A549 (cell line): ENCODE results near the gene EPS8L2. TPM values are rescaled to one million over a fixed set of nuclear protein-coding genes. Genes with fewer than 3 reads are reported as not detected.

Source experiments
- ATAC-seq, 2 experiments: fragments of 200-7000 bp in 1 of 2; fragments of >200 bp in 1 of 2; cut with Nextera tagmentation in 1 of 2; cut with Tn5 transposase in 1 of 2; 3 replicates each; pipeline versions ENCODE4 v1.8.0 to v1.9.1; 2018 to 2020; ENCODE audit warnings: mild to moderate bottlenecking in 1 of 2, moderate library complexity in 1 of 2
- CTCF ChIA-PET: fragments of 300-600 bp; sonication (Branson Sonifier 250); formaldehyde crosslinking; extraction: SDS; loops from one replicate; lab custom pipeline; 2021; ENCODE audit warnings: antibody characterized with exemption, inconsistent platforms; lab: Yijun Ruan, JAX
- POLR2A ChIA-PET: fragments of 350-600 bp; formaldehyde crosslinking; extraction: SDS; loops from one replicate; lab custom pipeline; 2021; ENCODE audit warnings: antibody characterized with exemption, inconsistent platforms; lab: Yijun Ruan, JAX
- DNase-seq, 2 experiments: peaks; one replicate each; pipeline versions ENCODE4 v3.0.0 to v3.0.0-alpha.2; 2011 to 2016; ENCODE audit warnings: low read depth in 1 of 2, low spot score in 1 of 2
- FAIRE-seq: peaks from 2 replicates; lab custom pipeline; 2011; peaks lifted over from hg19 to GRCh38; lab: Jason Lieb, UNC
- H3K27ac ChIP-seq, 2 experiments: fragments of >200 bp; sonication (Bioruptor Twin); formaldehyde crosslinking; 3 replicates each; pipeline ENCODE4 v1.5.1; 2016 to 2017
- H3K4me1 ChIP-seq: fragments of >200 bp; sonication (Bioruptor Twin); formaldehyde crosslinking; 3 replicates; pipeline ENCODE4 v1.6.1; 2016
- H3K4me2 ChIP-seq: fragments of >200 bp; sonication (Bioruptor Twin); formaldehyde crosslinking; 3 replicates; pipeline ENCODE4 v1.6.1; 2016
- H3K4me3 ChIP-seq: fragments of >200 bp; sonication (Bioruptor Twin); formaldehyde crosslinking; 3 replicates; pipeline ENCODE4 v1.5.1; 2016
- H3K9me3 ChIP-seq: fragments of >200 bp; sonication (Bioruptor Twin); formaldehyde crosslinking; 3 replicates; pipeline ENCODE4 v1.6.1; 2016
- ATOH8 ChIP-seq: fragments of 250-450 bp; sonication (Bioruptor Pico); IDR thresholded peaks from 2 replicates; pipeline ENCODE4 v1.5.0; 2020; ENCODE audit warnings: low read depth, mild to moderate bottlenecking, moderate library complexity
- BHLHE40 ChIP-seq: IDR thresholded peaks from 2 replicates; pipeline ENCODE4 v1.6.1; 2012; ENCODE audit warnings: low read depth, low read length, inconsistent platforms
- CBX2 ChIP-seq: fragments of 200-600 bp; sonication (generic); IDR thresholded peaks from 2 replicates; pipeline ENCODE4 v1.6.1; 2016; ENCODE audit warnings: low read depth, mild to moderate bottlenecking, borderline replicate concordance
- CEBPB ChIP-seq, 2 experiments: fragments of >200 bp in 1 of 2; sonication (Bioruptor Twin) in 1 of 2; formaldehyde crosslinking in 1 of 2; IDR thresholded peaks; 2 replicates each; pipeline ENCODE4 v1.6.1; 2012 to 2016
- CHD2 ChIP-seq: fragments of 150-350 bp; IDR thresholded peaks from 2 replicates; pipeline ENCODE4 v1.6.1; 2014; ENCODE audit warnings: low read length; ENCODE audit not compliant: partially characterized antibody
- EP300 ChIP-seq, 2 experiments: fragments of >200 bp; sonication (Bioruptor Twin); formaldehyde crosslinking; IDR thresholded peaks; 2 replicates in 1 of 2; 3 replicates in 1 of 2; pipeline ENCODE4 v1.6.1; 2016 to 2017
- GATA3 ChIP-seq: IDR thresholded peaks from 2 replicates; pipeline ENCODE4 v1.6.1; 2012; ENCODE audit warnings: borderline replicate concordance
- HDAC2 ChIP-seq: fragments of 200-600 bp; sonication (generic); IDR thresholded peaks from 2 replicates; pipeline ENCODE4 v1.6.1; 2016
- HES2 ChIP-seq: fragments of >200 bp; sonication (Bioruptor Twin); formaldehyde crosslinking; IDR thresholded peaks from 2 replicates; pipeline ENCODE4 v1.6.1; 2016
- HEYL ChIP-seq: fragments of 250-450 bp; sonication (Bioruptor Pico); IDR thresholded peaks from 2 replicates; pipeline ENCODE4 v1.8.0; 2021; ENCODE audit warnings: mild to moderate bottlenecking, moderate library complexity
- HOXB5 ChIP-seq: fragments of 250-450 bp; sonication (Bioruptor Pico); IDR thresholded peaks from 2 replicates; pipeline ENCODE4 v1.5.0; 2020; ENCODE audit warnings: mild to moderate bottlenecking, moderate library complexity
- JUN ChIP-seq, 2 experiments: fragments of >200 bp; sonication (Bioruptor Twin); formaldehyde crosslinking; IDR thresholded peaks; 2 replicates in 1 of 2; 3 replicates in 1 of 2; pipeline ENCODE4 v1.6.1; 2016 to 2017
- KDM1A ChIP-seq: fragments of 200-600 bp; sonication (generic); IDR thresholded peaks from 2 replicates; pipeline ENCODE4 v1.6.1; 2016; ENCODE audit warnings: low read depth, mild to moderate bottlenecking
- KDM5A ChIP-seq: fragments of 200-600 bp; sonication (generic); IDR thresholded peaks from 2 replicates; pipeline ENCODE4 v1.6.1; 2016; ENCODE audit warnings: antibody characterized with exemption, mild to moderate bottlenecking
- MAX ChIP-seq: IDR thresholded peaks from 2 replicates; pipeline ENCODE4 v1.6.1; 2012
- MAZ ChIP-seq: fragments of 150-350 bp; IDR thresholded peaks from 2 replicates; pipeline ENCODE4 v1.6.1; 2014; ENCODE audit warnings: antibody characterized with exemption, low read depth, low read length, borderline replicate concordance
- NFE2L2 ChIP-seq: fragments of 150-350 bp; conservative IDR thresholded peaks from 2 replicates; pipeline ENCODE4 v1.6.1; 2014; ENCODE audit warnings: low read length
- NPAS2 ChIP-seq: fragments of 250-450 bp; sonication (Bioruptor Pico); IDR thresholded peaks from 2 replicates; pipeline ENCODE4 v1.8.0; 2022; ENCODE audit warnings: mild to moderate bottlenecking, moderate library complexity, borderline replicate concordance
- PBX3 ChIP-seq: IDR thresholded peaks from 2 replicates; pipeline ENCODE4 v1.6.1; 2012
- RARB ChIP-seq: fragments of 250-450 bp; sonication (Bioruptor Pico); IDR thresholded peaks from 2 replicates; pipeline ENCODE4 v1.8.0; 2021; ENCODE audit warnings: mild to moderate bottlenecking, moderate library complexity
- RCOR1 ChIP-seq: fragments of 150-350 bp; IDR thresholded peaks from 2 replicates; pipeline ENCODE4 v1.6.1; 2014; ENCODE audit warnings: antibody characterized with exemption, low read length, low read depth
- REST ChIP-seq: fragments of 200-600 bp; sonication (generic); IDR thresholded peaks from 2 replicates; pipeline ENCODE4 v1.6.1; 2016; ENCODE audit warnings: antibody characterized with exemption, mild to moderate bottlenecking, moderate library complexity
- USF2 ChIP-seq: fragments of 450-650 bp; IDR thresholded peaks from 2 replicates; pipeline ENCODE4 v1.6.1; 2014; ENCODE audit warnings: antibody characterized with exemption
- ZC3H11A ChIP-seq: fragments of 450-650 bp; IDR thresholded peaks from 2 replicates; pipeline ENCODE4 v1.6.1; 2014; ENCODE audit warnings: antibody characterized with exemption, mild to moderate bottlenecking
- WGBS: methylation state at CpG from one replicate; pipeline ENCODE4 v1.1.6; 2017; ENCODE audit errors: missing lambda C conversion rate; 5-methylcytosine and 5-hydroxymethylcytosine counted together
- polyA plus RNA-seq, 4 experiments: library from polyadenylated mRNA; depleted of rRNA in 3 of 4; stranded (reverse); fragments of >200 nt; fragmentation: RNase III in 1 of 4; extraction: RNeasy Plus Mini Kit Qiagen cat#74134 plus additional on column Dnase treatment in 1 of 4; gene quantifications; 2 replicates in 3 of 4; 3 replicates in 1 of 4; pipeline ENCODE4 v1.2.3, GENCODE V29; 2011 to 2017
- TF ChIP-seq, protein P1 (sequence below): fragments of 250-450 bp; sonication (Bioruptor Pico); IDR thresholded peaks from 2 replicates; pipeline ENCODE4 v1.5.0; 2021; ENCODE audit warnings: mild to moderate bottlenecking, moderate library complexity, borderline replicate concordance

Gene EPS8L2
- polyA plus RNA-seq, 2 of the 4 experiments (the other 2 are of a cell fraction), result 60.7 to 154 TPM

GRCh38 chr11:680970-681369 is 25.1 kb upstream of the EPS8L2 start:
- no peak overlapping the region for H3K27ac ChIP-seq
- WGBS, result 91% methylated on average over 13 of the region's 13 CpGs
- H3K4me1 ChIP-seq, result no peaks in the 10 kb centered on the region
- TF ChIP-seq PBX3, result no peak
- no peak for TF ChIP-seq NPAS2 (CRISPR knock-in tag)
- TF ChIP-seq REST, result no peak
- no peak for TF ChIP-seq BHLHE40
- TF ChIP-seq RARB (CRISPR knock-in tag), result no peak
- no peak for TF ChIP-seq HDAC2
- TF ChIP-seq GATA3, result no peak
- no peak for TF ChIP-seq KDM1A
- no peak for TF ChIP-seq RCOR1
- TF ChIP-seq HEYL, result no peak
- no peak for TF ChIP-seq HES2
- TF ChIP-seq MAX, result no peak
- TF ChIP-seq CHD2, result no peak
- TF ChIP-seq ZC3H11A, result no peak
- no peak for TF ChIP-seq HOXB5 (CRISPR knock-in tag)
- no peak for TF ChIP-seq MAZ
- TF ChIP-seq CEBPB (IDR thresholded peaks at IDR 0.05), result no peak
- no peak overlapping the region for H3K4me2 ChIP-seq
- POLR2A ChIA-PET, result no interaction called here
- CTCF ChIA-PET, result interaction anchor here (0.7 to 6.1 kb wide), 7 partner anchors 14 to 85 kb away, joined by 3 to 30 read pairs (median 8); partner anchors contain the start of genes DEAF1 and TMEM80
- ATAC-seq (no peak), DNase-seq (no peak), FAIRE-seq (no peak)
- H3K4me3 ChIP-seq, result no peak overlapping the region
- H3K9me3 ChIP-seq, result no peaks in the 10 kb centered on the region

DNA sequence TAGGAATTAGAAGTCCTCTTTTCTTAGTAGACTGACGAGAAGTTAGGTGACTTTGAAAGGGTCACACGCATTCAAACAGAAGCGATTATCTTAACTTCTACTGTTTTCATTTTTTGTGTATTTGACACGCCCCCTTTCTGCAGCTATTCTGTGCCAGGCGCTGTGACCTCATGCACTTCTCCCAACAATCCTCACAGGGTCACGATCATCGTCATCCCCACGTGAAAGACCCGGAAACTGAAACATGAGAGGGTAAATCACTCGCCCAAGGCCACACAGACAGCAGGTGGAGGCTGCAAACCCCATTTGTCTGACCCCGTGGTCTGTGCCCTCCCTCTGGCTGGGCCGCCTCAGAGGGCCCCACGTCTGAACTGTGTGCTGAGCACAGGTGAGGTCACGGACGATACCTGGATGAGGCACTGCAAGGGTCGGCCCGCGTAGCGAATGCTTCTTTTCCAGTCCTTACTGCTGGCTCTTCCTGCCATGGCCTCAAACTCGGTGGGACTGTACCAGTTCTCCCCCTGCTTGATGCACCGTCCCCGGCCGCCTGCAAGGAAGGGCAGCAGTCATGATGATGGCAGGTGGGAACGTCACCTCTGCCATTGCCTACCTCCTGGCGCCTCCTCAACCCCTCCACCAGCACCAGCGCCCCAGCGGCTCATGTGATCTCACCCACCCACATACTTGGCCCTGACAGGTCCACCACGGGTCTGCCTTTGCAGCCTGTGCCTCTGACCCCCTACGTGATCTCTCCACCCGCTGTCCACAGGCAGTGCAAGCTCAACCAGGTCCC is 19.4 kb upstream of the EPS8L2 start:
- no peak for FAIRE-seq
- POLR2A ChIA-PET, result no interaction called here
- TF ChIP-seq USF2 (no peak), JUN (IDR thresholded peaks at IDR 0.05) (no peak), EP300 (IDR thresholded peaks at IDR 0.05) (no peak), KDM5A (no peak), ATOH8 (CRISPR knock-in tag) (no peak), HEYL (no peak), ZC3H11A (no peak), NFE2L2 (no peak), CBX2 (no peak)
- TF ChIP-seq, protein P1, sequence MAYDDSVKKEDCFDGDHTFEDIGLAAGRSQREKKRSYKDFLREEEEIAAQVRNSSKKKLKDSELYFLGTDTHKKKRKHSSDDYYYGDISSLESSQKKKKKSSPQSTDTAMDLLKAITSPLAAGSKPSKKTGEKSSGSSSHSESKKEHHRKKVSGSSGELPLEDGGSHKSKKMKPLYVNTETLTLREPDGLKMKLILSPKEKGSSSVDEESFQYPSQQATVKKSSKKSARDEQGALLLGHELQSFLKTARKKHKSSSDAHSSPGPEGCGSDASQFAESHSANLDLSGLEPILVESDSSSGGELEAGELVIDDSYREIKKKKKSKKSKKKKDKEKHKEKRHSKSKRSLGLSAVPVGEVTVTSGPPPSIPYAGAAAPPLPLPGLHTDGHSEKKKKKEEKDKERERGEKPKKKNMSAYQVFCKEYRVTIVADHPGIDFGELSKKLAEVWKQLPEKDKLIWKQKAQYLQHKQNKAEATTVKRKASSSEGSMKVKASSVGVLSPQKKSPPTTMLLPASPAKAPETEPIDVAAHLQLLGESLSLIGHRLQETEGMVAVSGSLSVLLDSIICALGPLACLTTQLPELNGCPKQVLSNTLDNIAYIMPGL (CRISPR knock-in tag), result no peak

More for the DNA sequence above, 19.4 kb upstream of the EPS8L2 start:
- Histone ChIP-seq H3K4me2 (no peak overlapping the region), H3K27ac (no peak overlapping the region), H3K4me1 (peaks cover 13% of the 10 kb centered on the region; the same call in 2 of the 3 replicates), H3K9me3 (no peaks in the 10 kb centered on the region), H3K4me3 (no peak overlapping the region)
- 91% methylated on average over 30 of the region's 30 CpGs for WGBS
- CTCF ChIA-PET, result interaction anchor here (0.5 to 2.0 kb wide), 9 partner anchors 10 to 132 kb away, joined by 3 to 6 read pairs (median 3); no protein-coding TSS in a partner anchor
- no peak; a peak in 1 of 6 replicates for ATAC-seq
- no peak for DNase-seq
